OCI-LY7 (cell line): Measurements from ENCODE around the gene ASIP. TPM values are rescaled to one million over a fixed set of nuclear protein-coding genes. Genes with fewer than 3 reads are reported as not detected.

ENCODE experiments used
- BruUV-seq: library from RNA; stranded (reverse); fragments of 400-500 nt; replicated peaks from 2 replicates; lab custom pipeline; 2021; lab: Mats Ljungman, UMichigan
- CTCF ChIA-PET: fragments of 300-600 bp; sonication (Branson Sonifier 250); formaldehyde crosslinking; loops from one replicate; lab custom pipeline; 2022; ENCODE audit warnings: antibody characterized with exemption; ENCODE audit not compliant: unreplicated experiment; lab: Charles Lee
- POLR2A ChIA-PET: fragments of 300-600 bp; sonication (Branson Sonifier 250); formaldehyde crosslinking; loops from one replicate; lab custom pipeline; 2022; ENCODE audit warnings: antibody characterized with exemption; lab: Charles Lee
- DNase-seq: peaks from one replicate; pipeline ENCODE4 v3.0.0-alpha.2; 2015; ENCODE audit warnings: low spot score
- H2AFZ ChIP-seq: fragments of 200-600 bp; sonication (generic), shearing (Covaris generic); 2 replicates; pipeline ENCODE4 v1.6.1; 2014; ENCODE audit warnings: mild to moderate bottlenecking, antibody characterized with exemption, low read length, moderate library complexity
- H3K27ac ChIP-seq: fragments of 200-600 bp; sonication (generic); 2 replicates; pipeline ENCODE4 v1.5.1; 2014; ENCODE audit warnings: mixed run types, low read depth, mild to moderate bottlenecking, moderate library complexity, low read length, inconsistent platforms; ENCODE audit not compliant: poor library complexity, severe bottlenecking
- H3K36me3 ChIP-seq: fragments of 200-600 bp; sonication (generic); 2 replicates; pipeline ENCODE4 v1.6.1; 2014; ENCODE audit warnings: mild to moderate bottlenecking, antibody characterized with exemption, low read length, moderate library complexity, mixed read lengths; ENCODE audit not compliant: insufficient read depth
- H3K4me1 ChIP-seq: fragments of 200-600 bp; sonication (generic); 2 replicates; pipeline ENCODE4 v1.5.1; 2014; ENCODE audit warnings: mild to moderate bottlenecking, low read length; ENCODE audit not compliant: insufficient read depth, poor library complexity, severe bottlenecking
- H3K4me2 ChIP-seq: fragments of 200-600 bp; sonication (generic); 2 replicates; pipeline ENCODE4 v1.6.1; 2014; ENCODE audit warnings: mild to moderate bottlenecking, low read length
- H3K4me3 ChIP-seq: fragments of 200-600 bp; sonication (generic); 2 replicates; pipeline ENCODE4 v1.5.1; 2014; ENCODE audit warnings: mild to moderate bottlenecking, low read depth, low read length; ENCODE audit not compliant: poor library complexity, severe bottlenecking
- H3K79me2 ChIP-seq: fragments of 200-600 bp; sonication (generic); 2 replicates; pipeline ENCODE4 v1.6.1; 2016; ENCODE audit warnings: low read depth, mild to moderate bottlenecking, low read length, moderate library complexity, mixed read lengths; ENCODE audit not compliant: insufficient read depth
- H3K9me2 ChIP-seq: fragments of 200-600 bp; sonication (generic); 2 replicates; pipeline ENCODE4 v1.6.1; 2016; ENCODE audit warnings: mild to moderate bottlenecking, low read length, mixed read lengths; ENCODE audit not compliant: insufficient read depth
- H3K9me3 ChIP-seq: fragments of 200-600 bp; sonication (generic); 2 replicates; pipeline ENCODE4 v1.6.1; 2014; ENCODE audit warnings: mild to moderate bottlenecking, mixed run types, low read length, mixed read lengths
- H4K20me1 ChIP-seq: fragments of 200-600 bp; sonication (generic); 2 replicates; pipeline ENCODE4 v1.6.1; 2014; ENCODE audit warnings: mild to moderate bottlenecking, antibody characterized with exemption, low read length, moderate library complexity, mixed read lengths; ENCODE audit not compliant: insufficient read depth
- CTCF ChIP-seq: fragments of 200-600 bp; sonication (generic); conservative IDR thresholded peaks from 2 replicates; pipeline ENCODE4 v1.5.1; 2014; ENCODE audit warnings: mild to moderate bottlenecking, antibody characterized with exemption, low read length, moderate library complexity, mixed read lengths
- EZH2phosphoT487 ChIP-seq: fragments of 200-600 bp; sonication (generic); IDR thresholded peaks from 2 replicates; pipeline ENCODE4 v1.6.1; 2018; ENCODE audit warnings: low read depth, borderline replicate concordance, mild to moderate bottlenecking, mixed run types, antibody characterized with exemption, low read length, moderate library complexity, mixed read lengths
- intact Hi-C: fragments of 100-400 bp; cut with micrococcal nuclease; formaldehyde crosslinking; loops from one replicate; pipeline ENCODE4 v1.10.0; 2022; ENCODE audit not compliant: unreplicated experiment
- total RNA-seq, 2 experiments: library from RNA; depleted of rRNA in 1 of 2; stranded (reverse); fragments of >200 nt in 1 of 2; shearing (Covaris generic) in 1 of 2; gene quantifications; 2 replicates each; pipeline ENCODE4 v1.2.3, GENCODE V29; 2014 to 2022

The ASIP gene
- total RNA-seq, 2 experiments from 2014 or later = 0.32 to 0.82 TPM

GRCh38 chr20:34242879-34243278 is 1.7 kb downstream of the ASIP start:
- peak overlapping the region; percentile 50 for H3K4me2 ChIP-seq
- no peaks in the 10 kb centered on the region for H3K9me2 ChIP-seq
- no peak overlapping the region for H3K4me3 ChIP-seq
- no peaks in the 10 kb centered on the region for H3K79me2 ChIP-seq
- intact Hi-C loops = loop anchor here (5.0 kb wide), 1 partner anchor 51 kb away; no protein-coding TSS in a partner anchor
- H4K20me1 ChIP-seq = no peaks in the 10 kb centered on the region
- peak overlapping the region; percentile 12 for H3K27ac ChIP-seq
- no TSS peak for BruUV-seq
- CTCF ChIA-PET = no interaction called here
- peaks cover 12% of the 10 kb centered on the region for H3K9me3 ChIP-seq
- peaks cover 8% of the 10 kb centered on the region; the same call in 1 of the 2 replicates for H3K36me3 ChIP-seq
- TF ChIP-seq EZH2phosphoT487 = no peak
- no peak for TF ChIP-seq CTCF
- peak overlapping the region; percentile 70; the same call in 1 of the 2 replicates for H2AFZ ChIP-seq
- no peak for DNase-seq
- POLR2A ChIA-PET = interaction anchor here (0.7 kb wide), 1 partner anchor 38 kb away, joined by 3 read pairs; no protein-coding TSS in a partner anchor
- H3K4me1 ChIP-seq = peaks cover 38% of the 10 kb centered on the region

- H3K9me3 ChIP-seq = peaks cover 7% of the 10 kb centered on the region; the same call in 1 of the 2 replicates
- ChIA-PET POLR2A (interaction anchor here (0.7 kb wide), 1 partner anchor 38 kb away, joined by 3 read pairs; no protein-coding TSS in a partner anchor), CTCF (no interaction called here)
- BruUV-seq = no TSS peak
- no peak overlapping the region for H3K4me3 ChIP-seq
- H3K36me3 ChIP-seq = peaks cover 8% of the 10 kb centered on the region; the same call in 1 of the 2 replicates
- no peak overlapping the region for H3K27ac ChIP-seq
- DNase-seq = no peak
- H4K20me1 ChIP-seq = no peaks in the 10 kb centered on the region
- H2AFZ ChIP-seq = 0 out of 2 replicates have a peak overlapping the region, but pooled peaks have one; percentile 70
- no peaks in the 10 kb centered on the region for H3K9me2 ChIP-seq
- H3K4me2 ChIP-seq = no peak overlapping the region
- intact Hi-C loops = loop anchor here (5.0 kb wide), 1 partner anchor 51 kb away; no protein-coding TSS in a partner anchor
- H3K79me2 ChIP-seq = no peaks in the 10 kb centered on the region
- TF ChIP-seq EZH2phosphoT487 (no peak), CTCF (no peak)
- H3K4me1 ChIP-seq = peaks cover 38% of the 10 kb centered on the region
These were observed 2.2 kb downstream of the ASIP start for GRCh38 chr20:34243377-34243776.

- H2AFZ ChIP-seq = no peak overlapping the region
- H3K9me3 ChIP-seq = no peaks in the 10 kb centered on the region
- no peak overlapping the region for H3K4me3 ChIP-seq
- H3K36me3 ChIP-seq = no peaks in the 10 kb centered on the region
- H3K79me2 ChIP-seq = no peaks in the 10 kb centered on the region
- ChIA-PET POLR2A (interaction anchor here (0.5 to 1.7 kb wide), 2 partner anchors 17 to 276 kb away, joined by 7 to 8 read pairs; no protein-coding TSS in a partner anchor), CTCF (no interaction called here)
- no peak overlapping the region for H3K27ac ChIP-seq
- no peaks in the 10 kb centered on the region for H4K20me1 ChIP-seq
- peaks cover 20% of the 10 kb centered on the region for H3K4me1 ChIP-seq
- H3K9me2 ChIP-seq = no peaks in the 10 kb centered on the region
- BruUV-seq = no TSS peak
- DNase-seq = no peak
- intact Hi-C loops = no loop called here
- TF ChIP-seq EZH2phosphoT487 = no peak
- TF ChIP-seq CTCF = no peak
- no peak overlapping the region for H3K4me2 ChIP-seq
These were observed 5.0 kb downstream of the ASIP start for GRCh38 chr20:34246126-34246626.
